Breast epithelium (tissue), 3 donors: Measurements from ENCODE around the gene TMIE.

Experiments used
- CTCF ChIP-seq, 3 donors: fragments of 450-650 bp; IDR thresholded peaks; one replicate each; pipeline ENCODE4 v1.5.1; 2016 to 2017; ENCODE audit warnings: antibody characterized with exemption in 3 of 3, mild to moderate bottlenecking in 3 of 3, moderate library complexity in 3 of 3
- POLR2A ChIP-seq: fragments of 450-650 bp; IDR thresholded peaks from one replicate; pipeline ENCODE4 v1.6.1; 2016; ENCODE audit warnings: antibody characterized with exemption, mild to moderate bottlenecking, moderate library complexity

- no peak for TF ChIP-seq CTCF (IDR thresholded peaks at IDR 0.05)
- TF ChIP-seq POLR2A = no peak
Observed at GRCh38 chr3:46742992-46743585, 41.9 kb downstream of the TMIE start.
